GM23248 (cell line): ENCODE results near the gene ODC1.

Experiments used
- EZH2 ChIP-seq: fragments of 200-600 bp; sonication (generic); IDR thresholded peaks from 2 replicates; pipeline ENCODE4 v1.6.1; 2018; ENCODE audit warnings: antibody characterized with exemption, mild to moderate bottlenecking; ENCODE audit not compliant: insufficient read depth, poor library complexity, severe bottlenecking
- EZH2phosphoT487 ChIP-seq: fragments of 200-600 bp; sonication (generic); IDR thresholded peaks from 2 replicates; pipeline ENCODE4 v1.6.1; 2018; ENCODE audit warnings: antibody characterized with exemption, moderate library complexity, mild to moderate bottlenecking, low read depth; ENCODE audit not compliant: insufficient read depth

DNA sequence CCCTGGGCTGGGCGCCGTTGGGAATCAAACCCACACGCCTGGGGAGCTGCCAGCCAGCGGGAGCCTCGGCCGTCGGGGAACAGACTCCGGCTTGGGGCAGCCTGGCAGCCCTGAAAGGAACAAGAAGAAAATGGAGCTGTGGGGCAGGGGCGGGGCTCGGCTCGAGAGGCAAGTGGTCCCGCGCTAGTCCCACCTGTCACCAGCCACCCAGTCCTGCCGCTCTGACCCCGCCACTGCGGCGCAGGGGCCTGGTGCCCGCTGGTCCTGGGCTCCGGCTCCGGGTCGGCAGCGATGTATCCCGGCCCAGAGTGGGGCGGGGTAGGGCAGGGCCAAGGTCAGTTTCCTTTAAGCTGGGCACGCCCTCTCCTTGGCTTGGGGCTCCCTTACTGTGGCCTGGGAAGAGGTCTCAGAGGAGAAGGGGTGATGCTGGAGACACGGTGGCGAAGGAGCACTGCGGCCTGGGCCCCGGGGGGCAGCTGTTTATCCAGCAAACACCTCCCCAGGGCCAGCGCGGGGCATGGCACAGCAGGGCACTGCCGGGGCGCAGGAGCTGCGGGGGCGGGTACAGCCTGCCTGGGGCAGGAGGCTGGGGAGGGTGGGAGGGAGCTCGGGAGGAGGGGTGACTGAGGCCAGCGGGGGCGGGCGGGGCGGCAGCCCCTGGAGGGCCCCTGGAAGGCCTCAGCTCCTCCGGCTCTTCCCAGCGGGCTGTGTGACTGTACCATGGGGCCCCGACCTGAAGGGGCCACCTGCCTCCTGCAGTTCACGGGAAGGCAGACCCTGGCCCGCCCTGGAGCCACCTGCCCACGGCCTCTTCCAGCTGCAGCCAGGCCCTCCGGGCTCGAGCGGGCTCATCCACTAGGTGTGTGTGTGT, 15.6 kb downstream of the ODC1 start:
- TF ChIP-seq EZH2: no peak
- no peak for TF ChIP-seq EZH2phosphoT487
